NCI-H2081 (cell line): Measurements from ENCODE around the gene CNBD2.
"Not testable (repeated sequence)": the region's sequence is repeated elsewhere in the genome, so short reads cannot be mapped to it uniquely, and the experiment has no call there.

Experiments used
- DNase-seq, 2 experiments: peaks; one replicate each; lab custom pipeline; 2025; lab: John Stamatoyannopoulos, UW

CNBD2 gene

DNA sequence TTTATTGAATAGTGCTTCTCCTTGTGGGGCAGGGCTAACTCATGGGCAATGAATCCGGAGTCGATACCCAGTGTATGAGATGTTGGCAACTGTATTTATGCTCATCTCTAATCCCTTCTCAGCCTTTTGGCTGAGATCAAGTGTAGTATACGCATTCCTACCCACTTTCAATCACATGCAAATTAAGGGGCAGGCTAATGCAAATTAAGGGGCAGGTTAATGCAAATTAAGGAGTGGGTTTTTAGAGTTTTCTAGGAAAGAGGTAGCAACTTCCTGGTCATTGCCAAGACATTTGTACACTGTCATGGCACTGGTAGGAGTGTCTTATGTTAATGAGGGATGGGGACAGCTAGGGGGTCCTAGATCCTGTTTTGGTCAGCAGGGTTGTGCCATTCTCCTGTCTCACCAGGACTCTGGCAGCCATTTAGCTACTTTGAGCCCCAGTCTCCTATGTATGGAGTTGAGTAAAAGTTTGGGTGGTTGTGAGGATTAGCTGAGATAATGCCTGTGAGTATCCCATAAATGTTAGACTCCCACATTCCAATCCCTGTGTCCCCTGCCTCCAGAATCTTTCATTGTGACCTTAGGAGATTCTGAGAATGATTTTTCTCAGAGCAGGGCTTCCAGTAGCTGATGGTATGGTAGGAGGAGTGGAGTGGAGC lies at the start of gene CNBD2:
CNBD2 (plus strand) TSS at position 612 of the 662 bp plus-strand sequence. CDS start 173 bp downstream, outside the sequence.
- DNase-seq = no peak

DNA sequence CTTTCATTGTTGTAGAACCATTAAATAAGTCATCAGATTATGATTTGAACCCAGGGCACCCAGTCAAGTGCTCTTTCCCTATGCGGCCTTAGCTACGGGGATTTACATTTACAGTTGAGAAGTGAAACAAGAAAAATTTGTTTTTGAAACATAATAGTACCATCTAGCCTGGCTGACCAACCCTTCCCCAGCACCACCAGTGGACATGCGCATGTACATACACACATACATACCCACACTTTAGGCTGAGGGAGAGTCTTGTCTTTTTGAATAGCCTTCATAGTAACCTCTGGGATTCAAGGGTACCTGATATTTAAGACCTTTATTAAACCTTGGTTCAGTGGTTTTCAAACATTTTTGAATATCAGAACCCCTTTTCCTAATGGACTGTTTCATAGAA lies 47.9 kb upstream of the CNBD2 start:
- no peak for DNase-seq

DNA sequence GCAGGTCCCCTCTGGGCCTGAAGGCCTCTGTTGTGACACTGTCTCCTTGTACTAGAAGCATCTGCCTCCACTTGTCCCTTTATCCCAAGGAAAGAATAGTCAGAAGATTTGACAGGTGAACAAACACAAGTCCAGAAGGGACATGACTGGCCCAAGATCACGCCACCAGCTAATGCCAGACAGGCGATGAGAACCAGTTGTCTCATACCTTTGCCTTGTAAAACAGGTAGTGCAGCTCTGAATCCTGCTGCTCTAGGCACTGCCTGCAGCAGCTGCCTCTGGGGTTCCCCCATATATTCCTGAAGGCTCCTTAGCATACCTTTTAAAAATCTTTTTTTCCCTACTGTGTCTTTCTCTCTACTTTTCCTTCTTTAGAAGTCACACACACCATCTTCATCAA lies 39.1 kb upstream of the CNBD2 start:
- no peak for DNase-seq

DNA sequence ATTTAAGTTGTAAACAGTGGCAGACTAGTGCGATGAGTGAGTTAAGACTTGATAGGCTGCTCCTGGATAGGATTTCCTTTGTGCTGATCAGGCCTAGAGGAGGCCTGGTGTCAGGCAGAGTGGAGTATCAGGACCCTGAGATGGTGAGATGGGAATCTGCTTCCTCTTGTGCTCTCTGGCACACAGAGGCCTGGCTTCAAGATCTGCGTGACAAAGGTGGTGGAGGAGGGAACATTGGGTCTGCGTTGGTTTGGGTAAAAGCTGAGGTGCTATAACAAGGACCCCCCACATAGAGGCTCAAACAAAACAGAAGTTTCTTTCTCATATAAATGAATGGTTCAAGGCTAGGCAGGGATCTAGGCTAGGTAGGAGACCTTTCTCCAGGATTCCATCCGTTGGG lies 34.3 kb upstream of the CNBD2 start:
- DNase-seq = no peak

DNA sequence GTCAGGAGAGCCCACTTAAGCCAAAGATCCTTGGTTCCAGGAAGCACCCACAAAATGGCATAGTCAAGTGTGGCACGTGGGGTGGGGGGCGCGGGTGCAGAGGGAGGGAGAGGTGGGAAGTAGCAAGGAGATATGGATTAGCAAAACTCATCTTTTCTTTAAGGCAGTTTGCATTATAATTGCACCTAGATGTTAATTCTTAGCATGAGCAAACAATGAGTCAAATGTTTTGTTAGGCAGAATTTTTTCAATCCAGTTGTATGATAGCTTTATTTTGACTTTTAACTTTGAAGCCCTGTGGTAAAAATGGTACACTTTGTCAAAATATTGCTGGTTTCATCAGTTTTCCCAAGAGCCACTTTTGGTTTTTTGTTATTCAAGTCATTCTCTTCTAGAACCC lies 29.1 kb upstream of the CNBD2 start:
- DNase-seq = no peak

DNA sequence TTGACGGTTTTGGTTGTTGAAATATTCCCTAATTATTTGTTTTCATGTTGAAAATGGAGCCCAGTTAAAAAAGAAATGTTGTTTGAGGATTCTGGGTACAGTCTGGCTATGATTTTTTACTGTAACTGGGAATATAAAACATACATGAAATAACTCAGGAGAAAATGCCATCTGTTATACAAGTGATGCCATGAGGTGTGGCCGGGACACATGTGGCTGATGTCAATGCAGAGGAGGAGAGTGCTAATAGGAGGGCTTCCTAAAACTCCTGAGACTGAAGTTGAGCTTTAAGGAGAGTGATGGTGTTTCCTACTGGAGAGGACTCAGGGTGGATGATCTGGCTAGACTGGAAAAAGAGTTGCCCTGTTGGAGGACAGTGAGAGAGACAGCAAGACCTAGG lies 26.8 kb upstream of the CNBD2 start:
- no peak for DNase-seq

DNA sequence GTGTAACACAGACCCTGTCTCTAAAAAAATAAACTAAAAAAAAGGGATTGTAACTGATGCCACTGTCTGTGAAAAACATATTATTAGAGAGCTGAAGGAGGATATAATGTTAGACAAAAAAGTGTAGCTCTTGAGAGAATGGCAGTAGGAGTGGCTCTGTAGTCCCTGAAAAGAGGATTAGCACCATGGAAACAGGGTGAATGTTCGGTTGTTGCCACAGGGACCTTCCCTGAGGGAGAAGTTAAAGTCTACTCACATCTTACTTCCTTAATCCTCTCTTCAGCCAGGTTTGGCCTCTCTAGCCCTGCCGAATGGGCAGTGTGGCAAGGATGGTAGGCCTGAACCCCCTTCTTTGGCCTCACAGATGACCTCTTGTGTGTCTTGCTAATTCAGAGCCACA lies 26.1 kb upstream of the CNBD2 start:
- no peak for DNase-seq

DNA sequence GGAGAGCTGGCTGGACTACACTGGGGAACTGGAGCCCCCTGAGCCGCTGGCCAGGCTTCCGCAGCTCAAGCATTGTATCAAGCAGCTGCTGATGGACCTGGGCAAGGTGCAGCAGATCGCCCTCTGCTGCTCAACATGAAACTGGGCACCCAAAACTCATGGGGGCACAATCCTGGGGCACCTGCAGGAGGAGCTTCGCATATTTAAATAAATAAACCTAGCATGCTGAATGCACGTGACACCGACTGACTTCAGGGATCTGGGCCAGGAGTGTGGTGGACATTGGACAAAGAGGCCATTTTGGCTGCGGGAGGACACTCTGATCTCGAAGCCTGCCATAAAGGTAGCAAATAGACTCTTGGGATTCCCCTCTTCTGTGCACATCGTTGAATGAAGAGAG lies 20.9 kb upstream of the CNBD2 start:
- DNase-seq = peak in 1 of 2 experiments; percentile 41

DNA sequence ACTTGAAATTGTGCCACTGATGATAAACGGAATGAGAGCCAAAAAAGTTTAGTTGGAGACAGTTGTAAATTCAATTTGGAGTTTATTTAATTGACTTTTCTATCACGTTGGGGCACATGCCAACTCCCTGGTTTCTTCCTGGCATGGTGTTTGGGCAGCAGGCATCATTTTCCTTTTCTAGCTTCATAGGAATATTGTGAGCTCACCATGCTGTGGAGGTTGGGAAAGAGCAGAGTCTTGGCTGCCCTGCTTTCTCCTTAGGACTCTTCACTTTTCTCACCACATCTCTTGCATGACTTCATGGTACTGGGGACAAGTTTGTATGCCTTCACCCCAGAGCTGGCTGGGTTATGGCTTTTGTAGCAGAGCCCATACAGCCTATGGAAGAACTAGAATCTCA lies 20.5 kb upstream of the CNBD2 start:
- no peak for DNase-seq

DNA sequence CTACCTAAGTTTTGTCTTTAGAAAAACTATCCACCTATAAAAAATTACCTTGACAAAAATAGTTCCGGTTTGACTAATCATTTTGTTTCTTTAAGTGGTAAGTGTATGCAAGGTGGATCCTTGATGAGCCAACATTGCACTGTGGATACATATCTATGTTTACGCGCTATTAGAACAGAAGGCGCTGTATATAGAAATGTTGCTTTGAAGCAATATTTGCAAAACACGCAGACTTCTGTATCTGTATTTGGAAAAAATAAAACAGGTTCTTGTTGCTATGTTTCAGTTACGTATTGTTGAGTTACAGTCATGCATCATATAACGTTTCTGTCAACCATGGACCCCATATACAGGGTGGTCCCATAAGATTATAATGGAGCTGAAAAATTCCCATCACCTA lies 18.3 kb upstream of the CNBD2 start:
- DNase-seq = no peak

DNA sequence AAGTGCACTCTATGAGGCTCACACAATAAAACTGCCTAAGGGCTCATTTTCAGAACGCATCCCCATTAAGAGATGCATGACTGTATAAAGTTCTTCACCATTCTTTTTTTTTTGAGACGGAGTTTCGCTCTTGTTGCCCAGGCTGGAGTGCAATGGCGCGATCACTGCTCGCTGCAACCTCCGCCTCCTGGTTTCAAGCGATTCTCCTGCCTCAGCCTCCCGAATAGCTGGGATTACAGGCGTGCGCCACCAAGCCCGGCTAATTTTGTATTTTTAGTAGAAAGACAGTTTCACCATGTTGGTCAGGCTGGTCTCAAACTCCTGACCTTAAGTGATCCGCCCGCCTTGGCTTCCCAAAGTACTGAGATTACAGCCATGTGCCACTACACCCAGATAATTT lies 16.3 kb upstream of the CNBD2 start:
- not testable (repeated sequence) for DNase-seq

DNA sequence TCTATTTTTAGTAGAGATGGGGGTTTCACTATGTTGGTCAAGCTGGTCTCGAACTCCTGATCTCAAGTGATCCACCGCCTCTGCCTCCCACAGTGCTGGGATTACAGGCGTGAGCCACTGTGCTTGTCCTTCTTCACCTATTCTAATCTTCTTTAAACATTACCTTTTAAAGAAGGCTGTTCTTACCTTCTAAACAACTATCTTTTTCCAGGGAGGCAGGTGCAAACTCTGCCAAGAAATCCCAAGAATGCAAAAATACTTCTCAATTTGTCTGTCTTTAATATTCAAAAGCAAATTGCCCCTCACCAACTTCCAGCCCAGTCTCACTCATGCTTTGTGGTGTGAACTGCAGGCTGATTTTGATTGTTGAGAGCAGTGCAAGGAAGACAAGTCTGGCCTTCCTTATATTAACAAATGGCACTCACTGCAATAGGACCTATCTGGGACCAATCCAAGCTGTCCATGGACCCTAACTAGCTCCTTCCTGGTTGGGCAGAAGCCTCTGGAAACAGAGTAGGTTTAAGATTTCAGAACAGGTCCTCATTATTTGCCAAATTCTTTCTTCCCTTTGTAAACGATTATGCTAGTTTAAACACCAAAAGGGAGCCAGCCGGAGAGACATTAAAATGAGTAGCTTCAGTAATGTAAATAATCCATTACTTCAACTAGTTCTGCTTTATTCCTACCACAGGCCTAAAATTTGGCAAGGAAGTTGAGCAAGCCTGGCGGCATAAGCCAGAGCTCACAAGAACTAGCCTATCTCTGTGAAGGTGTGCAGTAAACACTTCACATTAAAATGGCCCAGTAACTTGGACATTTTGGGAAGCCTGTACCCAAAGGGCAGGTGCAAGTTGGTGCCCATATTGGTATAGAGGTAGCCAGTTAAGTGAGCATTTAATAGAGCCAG lies 15.7 kb upstream of the CNBD2 start:
- DNase-seq = peak in 1 of 2 experiments; percentile 19

DNA sequence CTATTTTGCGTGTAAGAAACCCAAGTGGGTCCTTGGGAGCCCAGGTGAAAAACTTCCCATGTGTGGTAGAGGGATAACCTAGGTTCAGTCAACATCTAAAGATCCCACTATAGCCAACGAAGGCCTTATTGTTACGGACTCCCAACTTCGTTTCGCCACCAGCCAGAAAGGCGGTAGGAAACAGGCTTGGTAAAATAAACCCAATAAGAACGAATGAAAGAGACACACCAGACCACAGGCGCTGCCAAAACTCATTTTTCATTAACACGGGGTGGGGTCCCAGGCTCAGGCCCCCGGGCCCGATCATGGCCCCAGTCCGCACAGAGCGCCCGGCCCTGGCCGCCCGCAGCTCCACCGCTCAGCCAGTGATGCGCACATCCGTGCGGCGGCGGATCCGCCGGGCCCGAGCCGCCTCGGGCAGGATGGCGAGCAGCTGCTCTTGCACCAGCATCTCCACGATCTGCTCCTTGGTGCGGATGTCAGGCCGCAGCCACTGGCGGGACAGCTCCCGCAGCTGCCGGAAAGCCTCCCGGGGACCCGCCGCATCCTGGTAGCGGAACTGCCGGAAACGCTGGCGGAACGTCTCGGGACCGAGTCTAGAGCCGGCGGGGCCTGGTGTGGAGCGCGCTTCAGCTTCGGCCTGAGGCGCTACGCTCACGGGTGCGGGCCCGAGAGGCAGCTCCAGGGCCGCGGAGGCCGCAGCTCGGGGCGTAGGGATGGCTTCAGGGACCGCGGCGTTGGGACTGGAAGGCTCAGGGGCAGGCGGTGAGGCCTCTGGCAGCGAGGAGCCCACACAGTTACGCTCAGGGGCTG lies 14.8 kb upstream of the CNBD2 start:
- peak in 1 of 2 experiments; percentile 61 for DNase-seq

DNA sequence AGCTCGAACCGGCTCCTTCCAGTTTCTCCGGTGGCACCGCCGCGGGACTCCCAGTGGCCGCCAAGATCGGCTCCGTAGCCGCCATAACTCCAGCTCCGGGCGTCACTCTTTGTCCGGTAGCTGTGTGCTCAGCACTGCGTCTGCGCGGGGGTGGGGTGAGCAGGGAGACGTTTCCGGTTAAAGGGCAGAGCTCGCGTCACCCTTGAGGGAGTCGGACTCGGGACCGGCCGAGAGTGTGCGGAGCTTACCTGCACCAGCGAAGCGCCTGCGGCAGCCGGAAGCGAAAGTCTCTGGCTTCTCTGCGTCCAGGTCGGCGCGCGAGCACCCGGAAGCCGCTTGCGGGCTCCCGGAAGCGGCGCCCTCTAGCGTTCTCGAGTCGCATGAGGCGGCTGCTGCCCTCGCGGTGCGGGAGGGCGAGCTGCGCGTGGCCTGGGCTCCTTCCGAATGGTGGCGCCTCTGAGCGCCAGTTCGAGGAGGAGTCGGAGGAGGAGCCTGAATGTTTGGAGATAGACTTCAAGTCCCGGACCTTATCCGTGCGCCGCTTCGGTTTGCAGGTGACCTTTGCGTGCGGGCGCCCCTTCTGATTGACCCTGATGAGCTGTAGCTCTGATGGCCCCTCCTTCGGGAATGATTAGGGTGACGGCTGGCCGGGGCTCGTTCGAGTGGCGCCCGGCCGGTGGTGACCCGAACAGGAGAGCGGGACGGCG lies 14.0 kb upstream of the CNBD2 start, which contains the start of gene SCAND1:
SCAND1 (minus strand) TSS at position 303 of the 707 bp plus-strand sequence; CDS start at position 85, 218 bp downstream.
- peak; percentile 97 for DNase-seq

DNA sequence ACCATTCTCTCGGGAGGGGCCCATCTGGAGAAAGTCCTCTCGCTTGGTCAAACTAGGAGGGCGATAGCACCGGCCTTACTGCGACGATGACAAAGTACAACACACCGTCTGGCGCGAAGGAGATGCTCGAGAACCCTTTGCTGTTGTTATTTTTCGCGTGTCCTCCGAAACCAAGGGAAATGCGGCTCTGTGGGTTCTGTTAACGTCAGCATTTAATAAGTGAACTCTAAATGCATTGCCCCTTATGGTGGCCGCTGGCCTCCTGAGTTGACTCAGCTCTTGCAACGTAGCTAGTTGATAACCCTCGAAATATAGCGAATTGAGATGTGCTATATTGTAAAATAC lies 13.5 kb upstream of the CNBD2 start:
- no peak for DNase-seq

DNA sequence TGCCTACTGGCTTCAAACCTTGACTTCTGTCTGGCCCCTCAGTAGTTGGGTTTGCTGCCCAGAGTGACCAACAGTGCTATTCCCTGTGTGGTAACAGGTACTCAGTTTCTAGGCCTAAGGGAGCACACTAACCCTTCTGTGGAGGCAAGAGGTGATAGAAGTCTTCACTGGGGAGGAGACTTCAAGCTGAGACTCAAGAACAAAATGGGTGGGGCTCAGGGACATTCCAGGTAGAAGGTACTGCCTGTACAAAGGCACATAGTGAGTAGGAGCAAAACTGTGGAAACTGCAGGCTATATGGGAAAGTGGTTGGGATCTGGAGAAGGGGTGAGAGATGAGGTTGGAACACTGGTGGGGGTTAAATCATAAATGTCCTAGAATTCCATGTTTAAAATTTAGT lies 11.8 kb upstream of the CNBD2 start:
- no peak for DNase-seq

DNA sequence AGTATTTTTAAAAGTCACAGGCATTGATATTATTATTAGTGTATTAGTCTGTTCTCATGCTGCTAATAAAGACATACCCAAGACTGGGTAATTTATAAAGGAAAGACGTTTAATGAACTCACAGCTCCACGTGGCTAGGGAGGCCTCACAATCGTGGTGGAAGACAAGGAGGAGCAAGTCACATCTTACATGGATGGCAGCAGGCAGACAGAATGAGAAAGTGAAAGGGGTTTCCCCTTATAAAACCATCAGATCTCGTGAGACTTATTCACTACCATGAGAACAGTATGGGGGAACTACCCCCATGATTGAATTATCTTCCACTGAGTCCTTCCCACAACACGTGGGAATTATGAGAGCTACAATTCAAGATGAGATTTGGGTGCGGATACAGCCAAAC lies 9.1 kb upstream of the CNBD2 start:
- DNase-seq = not testable (repeated sequence)

DNA sequence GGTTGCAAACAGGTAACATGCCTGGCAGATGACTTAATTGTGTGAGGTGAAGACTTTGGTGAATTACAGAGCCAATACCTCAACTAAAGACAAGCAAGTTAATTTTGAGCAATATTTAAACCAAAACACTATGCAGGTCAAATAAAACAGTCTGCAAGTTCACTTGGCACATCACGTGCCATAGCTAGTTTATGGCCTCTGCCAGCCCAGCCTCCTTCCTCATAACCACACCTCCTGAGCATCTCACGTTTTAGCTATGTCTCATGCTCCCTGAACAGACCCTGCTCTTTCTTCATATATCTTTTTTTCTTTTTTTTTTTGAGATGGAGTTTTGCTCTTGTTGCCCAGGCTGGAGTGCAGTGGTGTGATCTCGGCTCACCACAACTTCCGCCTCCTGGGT lies 4.5 kb upstream of the CNBD2 start:
- DNase-seq = no peak

DNA sequence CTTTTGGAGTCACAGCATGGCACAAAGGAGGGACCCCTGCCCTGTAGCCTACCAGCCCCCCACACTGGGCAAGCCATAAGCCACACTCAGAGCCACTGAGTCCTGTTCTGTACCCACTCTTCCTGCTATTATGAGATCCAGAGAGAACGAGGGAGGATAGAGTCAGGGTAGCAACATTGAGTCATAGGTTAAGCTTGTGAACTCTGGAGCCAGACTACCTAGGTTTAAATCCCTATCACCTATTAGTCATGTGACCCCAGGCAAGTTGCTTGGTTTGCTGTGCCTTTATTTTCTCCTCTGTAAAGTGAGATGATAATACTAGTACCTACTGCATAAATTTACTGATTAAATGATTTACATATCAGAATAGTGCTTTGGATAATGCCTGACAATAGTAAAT lies 540 bp downstream of the CNBD2 start:
- DNase-seq = no peak

DNA sequence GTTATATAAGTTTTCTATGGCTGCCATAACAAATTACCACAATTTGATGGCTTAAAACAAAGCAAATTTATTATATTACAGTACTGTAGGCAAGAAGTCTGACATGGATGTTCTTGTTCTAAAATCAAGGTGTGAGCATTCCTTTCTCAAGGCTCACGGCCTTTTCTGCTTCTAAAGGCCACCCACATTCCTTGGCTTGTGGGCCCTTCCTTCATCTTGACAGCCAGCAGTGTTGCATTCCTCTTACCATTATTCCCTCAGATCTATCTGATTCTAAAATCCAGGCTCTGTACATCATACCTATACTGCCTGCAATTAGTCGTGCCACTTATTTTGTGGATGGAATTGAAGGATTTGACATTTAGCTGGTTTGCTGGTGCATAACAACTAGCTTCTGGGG lies 3.6 kb downstream of the CNBD2 start:
- no peak for DNase-seq

DNA sequence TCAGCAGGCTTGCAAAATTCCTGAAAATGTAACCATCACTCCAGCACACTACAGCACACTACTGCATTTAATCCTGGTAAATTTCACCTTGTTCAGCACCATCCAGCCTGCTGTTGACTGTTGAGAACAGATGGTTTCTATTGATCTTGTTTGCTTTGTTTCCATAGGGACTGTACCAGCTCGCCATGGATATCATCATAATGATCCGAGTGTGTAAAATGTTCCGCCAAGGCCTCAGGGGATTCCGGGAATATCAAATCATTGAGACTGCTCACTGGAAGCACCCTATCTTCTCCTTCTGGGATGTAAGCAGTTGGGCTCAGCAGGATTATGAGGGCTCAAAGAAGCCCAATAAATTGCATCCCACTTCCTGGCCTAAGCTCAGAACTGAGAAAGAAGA lies 4.1 kb downstream of the CNBD2 start:
- DNase-seq = peak; percentile 33 to 54

DNA sequence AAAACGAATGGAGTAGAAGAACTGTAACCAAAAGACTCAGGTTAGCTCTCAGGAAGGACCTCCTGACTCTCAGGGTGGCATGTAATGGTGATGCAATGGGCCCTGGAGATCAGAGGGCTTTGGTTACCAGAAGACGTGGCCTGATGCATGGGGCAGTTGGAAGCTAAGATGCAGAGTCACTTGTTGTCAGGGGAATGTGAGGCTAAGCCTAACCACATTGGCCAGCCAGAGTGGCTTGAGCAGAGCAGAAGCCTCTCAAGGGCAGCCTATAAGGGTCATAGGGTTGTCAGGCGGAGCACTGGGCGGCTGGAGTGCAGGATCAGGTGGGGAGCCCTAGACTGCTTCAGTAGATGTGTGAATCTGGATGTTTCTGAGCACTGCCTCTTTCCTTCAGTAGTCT lies 5.9 kb downstream of the CNBD2 start:
- no peak for DNase-seq
